Upper lobe of right lung (tissue), 1 donor: ENCODE data around the gene SCGB1D1. TPM values are rescaled to one million over a fixed set of nuclear protein-coding genes. Genes with fewer than 3 reads are reported as not detected.

ENCODE experiments used
- ATAC-seq: fragments of 200-7000 bp; cut with Tn5 transposase; one replicate; pipeline ENCODE4 v1.9.1; 2020; ENCODE audit warnings: mild to moderate bottlenecking, moderate library complexity
- DNase-seq: peaks from one replicate; pipeline ENCODE4 v3.0.0-alpha.2; 2020
- H3K27ac ChIP-seq: fragments of 200-600 bp; one replicate; pipeline ENCODE4 v1.8.0; 2022
- H3K27me3 ChIP-seq: fragments of 200-600 bp; one replicate; pipeline ENCODE4 v1.8.0; 2022; ENCODE audit warnings: mild to moderate bottlenecking
- H3K36me3 ChIP-seq: fragments of 200-600 bp; one replicate; pipeline ENCODE4 v1.8.0; 2022
- H3K4me1 ChIP-seq: fragments of 200-600 bp; one replicate; pipeline ENCODE4 v1.8.0; 2022
- H3K4me3 ChIP-seq: fragments of 200-600 bp; one replicate; pipeline ENCODE4 v1.8.0; 2022; ENCODE audit warnings: mild to moderate bottlenecking
- H3K9me3 ChIP-seq: fragments of 200-600 bp; one replicate; pipeline ENCODE4 v1.8.0; 2022
- CTCF ChIP-seq: fragments of 200-600 bp; IDR thresholded peaks from one replicate; pipeline ENCODE4 v1.8.0; 2022; ENCODE audit warnings: antibody characterized with exemption
- intact Hi-C: fragments of 100-400 bp; cut with DNase I; formaldehyde crosslinking; loops from one replicate; pipeline ENCODE4 v1.11.0; 2022
- long read RNA-seq: library from polyadenylated mRNA; unstranded; transcript quantifications from one replicate; pipeline ENCODE4 v2.0.0, GENCODE V29; 2021
- total RNA-seq: library from RNA; stranded (reverse); fragmentation: NEBNext Ultra II Directional; extraction: Animal tissue kit (Norgen Biotek cat#: 25700); gene quantifications from one replicate; pipeline ENCODE4 v1.2.1, GENCODE V29; 2021
- donor health status: DM: no; HTN: yes; CAD: no; lungs with severe emphysema.

The SCGB1D1 gene
- total RNA-seq, result not detected
- long read RNA-seq, result 0 reads

GRCh38 chr11:62190011-62190410, at the start of gene SCGB1D1:
Gene SCGB1D1 (plus strand): TSS chr11:62190216. CDS start chr11:62190285, 69 bp downstream.
- DNase-seq (no peak), ATAC-seq (no peak)
- no peak for TF ChIP-seq CTCF
- H3K36me3 ChIP-seq, result no peaks in the 10 kb centered on the region
- intact Hi-C loops, result no loop called here
- H3K4me3 ChIP-seq, result no peak within 1 kb of the TSS
- no peak within 1 kb of the TSS for H3K27ac ChIP-seq
- H3K9me3 ChIP-seq, result no peaks in the 10 kb centered on the region
- no peaks in the 10 kb centered on the region for H3K4me1 ChIP-seq
- H3K27me3 ChIP-seq, result peaks cover 35% of the 10 kb centered on the region

- Histone ChIP-seq H3K27ac (no peak overlapping the region), H3K4me3 (no peak overlapping the region), H3K27me3 (no peaks in the 10 kb centered on the region), H3K9me3 (no peaks in the 10 kb centered on the region), H3K4me1 (no peaks in the 10 kb centered on the region), H3K36me3 (peaks cover 37% of the 10 kb centered on the region)
- intact Hi-C loops, result no loop called here
- DNase-seq (no peak), ATAC-seq (no peak)
- no peak for TF ChIP-seq CTCF
These were observed 49.5 kb upstream of the SCGB1D1 start for GRCh38 chr11:62140304-62141110.

- Histone ChIP-seq H3K4me1 (no peaks in the 10 kb centered on the region), H3K27me3 (no peaks in the 10 kb centered on the region), H3K4me3 (no peak overlapping the region), H3K36me3 (peaks cover 43% of the 10 kb centered on the region), H3K9me3 (no peaks in the 10 kb centered on the region), H3K27ac (no peak overlapping the region)
- intact Hi-C loops, result no loop called here
- no peak for TF ChIP-seq CTCF
- ATAC-seq, result no peak
- no peak for DNase-seq
These were observed 48.6 kb upstream of the SCGB1D1 start for GRCh38 chr11:62141111-62142042.

- H3K27ac ChIP-seq, result no peak overlapping the region
- H3K36me3 ChIP-seq, result peaks cover 49% of the 10 kb centered on the region
- peak; percentile 37 for DNase-seq
- H3K4me1 ChIP-seq, result no peaks in the 10 kb centered on the region
- no peaks in the 10 kb centered on the region for H3K27me3 ChIP-seq
- no peaks in the 10 kb centered on the region for H3K9me3 ChIP-seq
- intact Hi-C loops, result no loop called here
- TF ChIP-seq CTCF, result no peak
- ATAC-seq, result no peak
- no peak overlapping the region for H3K4me3 ChIP-seq
These were observed 48.0 kb upstream of the SCGB1D1 start for GRCh38 chr11:62142043-62142375.

- no peak overlapping the region for H3K27ac ChIP-seq
These were observed 47.1 kb upstream of the SCGB1D1 start for GRCh38 chr11:62142921-62143320.

More at GRCh38 chr11:62142921-62143320, 47.1 kb upstream of the SCGB1D1 start:
- no peak overlapping the region for H3K4me3 ChIP-seq
- H3K27me3 ChIP-seq, result no peaks in the 10 kb centered on the region
- DNase-seq (peak; percentile 52), ATAC-seq (no peak)
- no peaks in the 10 kb centered on the region for H3K9me3 ChIP-seq
- H3K4me1 ChIP-seq, result no peaks in the 10 kb centered on the region
- no peak for TF ChIP-seq CTCF
- H3K36me3 ChIP-seq, result peaks cover 55% of the 10 kb centered on the region
- intact Hi-C loops, result no loop called here
